ENCODE results near the gene ICAM4.

DNA sequence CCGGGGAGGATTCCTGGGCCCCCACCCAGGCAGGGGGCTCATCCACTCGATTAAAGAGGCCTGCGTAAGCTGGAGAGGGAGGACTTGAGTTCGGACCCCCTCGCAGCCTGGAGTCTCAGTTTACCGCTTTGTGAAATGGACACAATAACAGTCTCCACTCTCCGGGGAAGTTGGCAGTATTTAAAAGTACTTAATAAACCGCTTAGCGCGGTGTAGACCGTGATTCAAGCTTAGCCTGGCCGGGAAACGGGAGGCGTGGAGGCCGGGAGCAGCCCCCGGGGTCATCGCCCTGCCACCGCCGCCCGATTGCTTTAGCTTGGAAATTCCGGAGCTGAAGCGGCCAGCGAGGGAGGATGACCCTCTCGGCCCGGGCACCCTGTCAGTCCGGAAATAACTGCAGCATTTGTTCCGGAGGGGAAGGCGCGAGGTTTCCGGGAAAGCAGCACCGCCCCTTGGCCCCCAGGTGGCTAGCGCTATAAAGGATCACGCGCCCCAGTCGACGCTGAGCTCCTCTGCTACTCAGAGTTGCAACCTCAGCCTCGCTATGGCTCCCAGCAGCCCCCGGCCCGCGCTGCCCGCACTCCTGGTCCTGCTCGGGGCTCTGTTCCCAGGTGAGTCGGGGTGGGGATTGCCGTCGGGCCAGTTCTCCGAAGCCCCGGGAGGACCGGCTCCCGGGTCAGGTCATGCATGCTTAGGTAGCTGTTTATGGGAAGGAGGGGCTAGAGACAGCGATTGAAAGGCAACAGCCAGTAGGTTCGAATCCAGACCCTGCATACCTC lies 15.9 kb upstream of the ICAM4 start, which contains the start of gene ICAM1:
- TF ChIP-seq, protein P1, sequence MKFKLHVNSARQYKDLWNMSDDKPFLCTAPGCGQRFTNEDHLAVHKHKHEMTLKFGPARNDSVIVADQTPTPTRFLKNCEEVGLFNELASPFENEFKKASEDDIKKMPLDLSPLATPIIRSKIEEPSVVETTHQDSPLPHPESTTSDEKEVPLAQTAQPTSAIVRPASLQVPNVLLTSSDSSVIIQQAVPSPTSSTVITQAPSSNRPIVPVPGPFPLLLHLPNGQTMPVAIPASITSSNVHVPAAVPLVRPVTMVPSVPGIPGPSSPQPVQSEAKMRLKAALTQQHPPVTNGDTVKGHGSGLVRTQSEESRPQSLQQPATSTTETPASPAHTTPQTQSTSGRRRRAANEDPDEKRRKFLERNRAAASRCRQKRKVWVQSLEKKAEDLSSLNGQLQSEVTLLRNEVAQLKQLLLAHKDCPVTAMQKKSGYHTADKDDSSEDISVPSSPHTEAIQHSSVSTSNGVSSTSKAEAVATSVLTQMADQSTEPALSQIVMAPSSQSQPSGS (CRISPR knock-in tag; IDR thresholded peaks at IDR 0.05; ENCODE audit: borderline replicate concordance, low read depth) = 0 out of 2 replicates have a peak, but pooled peaks have one; percentile 25
- TF ChIP-seq ETV6 (CRISPR knock-in tag; IDR thresholded peaks at IDR 0.05) = peak; percentile 45; the same call in 1 of the 2 replicates
- TF ChIP-seq, protein P2, sequence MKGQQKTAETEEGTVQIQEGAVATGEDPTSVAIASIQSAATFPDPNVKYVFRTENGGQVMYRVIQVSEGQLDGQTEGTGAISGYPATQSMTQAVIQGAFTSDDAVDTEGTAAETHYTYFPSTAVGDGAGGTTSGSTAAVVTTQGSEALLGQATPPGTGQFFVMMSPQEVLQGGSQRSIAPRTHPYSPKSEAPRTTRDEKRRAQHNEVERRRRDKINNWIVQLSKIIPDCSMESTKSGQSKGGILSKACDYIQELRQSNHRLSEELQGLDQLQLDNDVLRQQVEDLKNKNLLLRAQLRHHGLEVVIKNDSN (CRISPR knock-in tag; IDR thresholded peaks at IDR 0.05) = peak; percentile 59; the same call in 1 of the 2 replicates
- TF ChIP-seq ZSCAN18 (CRISPR knock-in tag; IDR thresholded peaks at IDR 0.05) = no peak
- peak; percentile 94 for TF ChIP-seq MAX (CRISPR knock-in tag; IDR thresholded peaks at IDR 0.05)
- TF ChIP-seq, protein P3, sequence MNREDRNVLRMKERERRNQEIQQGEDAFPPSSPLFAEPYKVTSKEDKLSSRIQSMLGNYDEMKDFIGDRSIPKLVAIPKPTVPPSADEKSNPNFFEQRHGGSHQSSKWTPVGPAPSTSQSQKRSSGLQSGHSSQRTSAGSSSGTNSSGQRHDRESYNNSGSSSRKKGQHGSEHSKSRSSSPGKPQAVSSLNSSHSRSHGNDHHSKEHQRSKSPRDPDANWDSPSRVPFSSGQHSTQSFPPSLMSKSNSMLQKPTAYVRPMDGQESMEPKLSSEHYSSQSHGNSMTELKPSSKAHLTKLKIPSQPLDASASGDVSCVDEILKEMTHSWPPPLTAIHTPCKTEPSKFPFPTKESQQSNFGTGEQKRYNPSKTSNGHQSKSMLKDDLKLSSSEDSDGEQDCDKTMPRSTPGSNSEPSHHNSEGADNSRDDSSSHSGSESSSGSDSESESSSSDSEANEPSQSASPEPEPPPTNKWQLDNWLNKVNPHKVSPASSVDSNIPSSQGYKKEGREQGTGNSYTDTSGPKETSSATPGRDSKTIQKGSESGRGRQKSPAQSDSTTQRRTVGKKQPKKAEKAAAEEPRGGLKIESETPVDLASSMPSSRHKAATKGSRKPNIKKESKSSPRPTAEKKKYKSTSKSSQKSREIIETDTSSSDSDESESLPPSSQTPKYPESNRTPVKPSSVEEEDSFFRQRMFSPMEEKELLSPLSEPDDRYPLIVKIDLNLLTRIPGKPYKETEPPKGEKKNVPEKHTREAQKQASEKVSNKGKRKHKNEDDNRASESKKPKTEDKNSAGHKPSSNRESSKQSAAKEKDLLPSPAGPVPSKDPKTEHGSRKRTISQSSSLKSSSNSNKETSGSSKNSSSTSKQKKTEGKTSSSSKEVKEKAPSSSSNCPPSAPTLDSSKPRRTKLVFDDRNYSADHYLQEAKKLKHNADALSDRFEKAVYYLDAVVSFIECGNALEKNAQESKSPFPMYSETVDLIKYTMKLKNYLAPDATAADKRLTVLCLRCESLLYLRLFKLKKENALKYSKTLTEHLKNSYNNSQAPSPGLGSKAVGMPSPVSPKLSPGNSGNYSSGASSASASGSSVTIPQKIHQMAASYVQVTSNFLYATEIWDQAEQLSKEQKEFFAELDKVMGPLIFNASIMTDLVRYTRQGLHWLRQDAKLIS (CRISPR knock-in tag; IDR thresholded peaks at IDR 0.05; ENCODE audit: borderline replicate concordance) = no peak
- TF ChIP-seq CTCF (IDR thresholded peaks at IDR 0.05) = no peak
- TF ChIP-seq CREM (CRISPR knock-in tag; IDR thresholded peaks at IDR 0.05) = no peak; the same call in 1 of the 2 replicates
- TF ChIP-seq NR3C1 (CRISPR knock-in tag; conservative IDR thresholded peaks at IDR 0.05; ENCODE audit: low read depth) = no peak
- TF ChIP-seq E2F5 (CRISPR knock-in tag; IDR thresholded peaks at IDR 0.05) = no peak
- TF ChIP-seq ZNF121 (CRISPR knock-in tag; IDR thresholded peaks at IDR 0.05) = no peak
- TF ChIP-seq, protein P4, sequence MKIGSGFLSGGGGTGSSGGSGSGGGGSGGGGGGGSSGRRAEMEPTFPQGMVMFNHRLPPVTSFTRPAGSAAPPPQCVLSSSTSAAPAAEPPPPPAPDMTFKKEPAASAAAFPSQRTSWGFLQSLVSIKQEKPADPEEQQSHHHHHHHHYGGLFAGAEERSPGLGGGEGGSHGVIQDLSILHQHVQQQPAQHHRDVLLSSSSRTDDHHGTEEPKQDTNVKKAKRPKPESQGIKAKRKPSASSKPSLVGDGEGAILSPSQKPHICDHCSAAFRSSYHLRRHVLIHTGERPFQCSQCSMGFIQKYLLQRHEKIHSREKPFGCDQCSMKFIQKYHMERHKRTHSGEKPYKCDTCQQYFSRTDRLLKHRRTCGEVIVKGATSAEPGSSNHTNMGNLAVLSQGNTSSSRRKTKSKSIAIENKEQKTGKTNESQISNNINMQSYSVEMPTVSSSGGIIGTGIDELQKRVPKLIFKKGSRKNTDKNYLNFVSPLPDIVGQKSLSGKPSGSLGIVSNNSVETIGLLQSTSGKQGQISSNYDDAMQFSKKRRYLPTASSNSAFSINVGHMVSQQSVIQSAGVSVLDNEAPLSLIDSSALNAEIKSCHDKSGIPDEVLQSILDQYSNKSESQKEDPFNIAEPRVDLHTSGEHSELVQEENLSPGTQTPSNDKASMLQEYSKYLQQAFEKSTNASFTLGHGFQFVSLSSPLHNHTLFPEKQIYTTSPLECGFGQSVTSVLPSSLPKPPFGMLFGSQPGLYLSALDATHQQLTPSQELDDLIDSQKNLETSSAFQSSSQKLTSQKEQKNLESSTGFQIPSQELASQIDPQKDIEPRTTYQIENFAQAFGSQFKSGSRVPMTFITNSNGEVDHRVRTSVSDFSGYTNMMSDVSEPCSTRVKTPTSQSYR (CRISPR knock-in tag; IDR thresholded peaks at IDR 0.05) = 0 out of 2 replicates have a peak, but pooled peaks have one; percentile 67
- no peak for TF ChIP-seq ZNF232 (CRISPR knock-in tag; IDR thresholded peaks at IDR 0.05)
